GM04503 (cell line): ENCODE results near the gene ZNF587B.
"Not testable (repeated sequence)": the region's sequence is repeated elsewhere in the genome, so short reads cannot be mapped to it uniquely, and the experiment has no call there.

Experiments
- DNase-seq: peaks from one replicate; pipeline ENCODE4 v3.0.0-alpha.2; 2012; ENCODE audit warnings: low read depth

The ZNF587B gene

GRCh38 chr19:57830071-57830602, at the start of gene ZNF587B:
TSS of gene ZNF587B (plus strand) at chr19:57830299. CDS start at chr19:57830529, 230 bp downstream.
- no peak for DNase-seq

DNA sequence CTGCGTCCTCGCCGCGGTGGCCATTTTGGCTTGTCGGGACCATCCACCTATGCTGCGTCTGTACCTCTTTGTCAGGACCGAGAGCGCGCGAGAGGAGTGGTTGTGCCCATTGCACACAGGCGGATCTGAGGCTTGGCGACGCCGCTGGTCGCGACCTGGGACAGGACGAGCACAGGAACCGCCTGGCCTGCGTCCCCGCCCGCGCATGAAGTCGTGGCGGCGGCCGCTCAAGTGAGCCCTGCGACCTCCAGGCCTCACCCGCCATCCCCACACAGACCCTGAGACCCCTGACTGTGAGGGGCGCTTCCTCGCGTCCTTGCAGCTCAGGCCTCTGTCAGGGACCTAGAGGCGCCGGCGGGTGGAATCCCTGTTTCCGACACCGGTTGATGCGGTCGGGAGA, 43.8 kb upstream of the ZNF587B start:
- no peak for DNase-seq

GRCh38 chr19:57786906-57787305, 43.2 kb upstream of the ZNF587B start:
- DNase-seq: no peak

DNA sequence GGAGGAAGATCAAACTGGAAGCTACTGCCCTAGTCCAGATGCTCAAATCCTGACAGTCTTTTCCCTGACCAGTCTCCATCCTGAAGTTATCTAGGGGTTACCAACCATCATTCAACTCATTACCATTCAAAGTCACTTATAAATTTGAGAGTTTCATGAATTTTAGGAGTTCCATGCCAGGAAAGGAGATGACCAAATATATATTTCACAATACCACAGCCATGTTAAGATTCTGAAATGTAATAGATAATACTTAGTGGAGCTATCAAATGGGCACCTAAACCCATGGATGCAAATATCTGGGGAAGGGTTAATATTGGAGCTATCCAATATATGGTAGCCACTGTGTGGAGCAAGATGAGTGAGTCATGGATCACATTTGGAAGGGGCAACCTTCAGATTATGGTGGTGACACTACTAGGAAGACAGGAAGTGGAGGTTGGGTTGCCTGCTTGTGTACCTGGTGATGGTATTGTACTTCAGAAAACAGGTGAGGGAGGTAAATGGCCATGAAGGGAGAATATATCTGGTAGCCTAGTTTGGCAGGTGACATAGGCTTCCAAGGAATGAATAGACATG, 41.9 kb upstream of the ZNF587B start:
- no peak for DNase-seq

- no peak for DNase-seq
Measured at GRCh38 chr19:57789288-57789687, 40.8 kb upstream of the ZNF587B start.

DNA sequence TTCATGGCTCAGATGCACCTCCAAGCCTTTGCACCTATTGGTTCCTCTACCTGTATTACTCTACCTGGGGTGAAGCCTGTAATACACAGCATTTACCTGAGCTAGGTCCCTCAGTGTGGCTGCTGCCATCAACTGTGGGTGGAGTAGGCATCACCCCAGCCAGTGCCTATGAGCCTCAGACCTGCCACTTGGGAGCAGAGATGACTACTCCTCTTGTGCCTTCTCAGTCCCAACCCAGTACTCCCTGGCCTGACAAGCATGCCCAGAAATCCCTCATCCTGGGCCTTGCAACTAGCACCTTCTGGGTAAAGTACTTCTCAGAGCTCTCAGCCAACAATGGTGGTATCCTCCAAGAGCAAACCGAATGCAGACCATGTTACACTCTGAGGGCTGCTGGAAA, 33.5 kb upstream of the ZNF587B start:
- not testable (repeated sequence) for DNase-seq

DNA sequence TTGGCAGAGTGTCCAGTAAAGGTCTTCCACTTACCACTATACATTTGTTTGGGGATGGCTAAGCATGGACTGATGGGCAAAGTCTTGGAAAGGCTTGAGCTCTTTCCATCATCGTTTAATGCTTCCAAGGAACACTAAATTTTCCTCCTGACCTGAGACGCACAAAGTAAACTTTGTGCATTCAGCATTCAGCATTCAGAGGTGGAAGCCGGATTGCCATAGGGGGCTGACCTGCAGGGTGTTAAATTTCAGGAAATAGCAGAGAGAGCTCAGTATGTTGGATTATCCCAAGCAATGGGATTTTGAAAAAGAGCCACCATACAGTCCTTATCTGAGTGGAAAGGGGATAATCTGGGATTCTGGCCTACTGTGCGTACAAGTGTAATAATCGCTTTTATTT, 29.4 kb upstream of the ZNF587B start:
- no peak for DNase-seq

- no peak for DNase-seq
Measured at GRCh38 chr19:57802269-57802668, 27.8 kb upstream of the ZNF587B start.

GRCh38 chr19:57803265-57803593, 26.9 kb upstream of the ZNF587B start:
- no peak for DNase-seq

GRCh38 chr19:57803594-57804325, 26.3 kb upstream of the ZNF587B start:
- peak; percentile 66 for DNase-seq

- DNase-seq: no peak
Measured at GRCh38 chr19:57807541-57807940, 22.6 kb upstream of the ZNF587B start.

DNA sequence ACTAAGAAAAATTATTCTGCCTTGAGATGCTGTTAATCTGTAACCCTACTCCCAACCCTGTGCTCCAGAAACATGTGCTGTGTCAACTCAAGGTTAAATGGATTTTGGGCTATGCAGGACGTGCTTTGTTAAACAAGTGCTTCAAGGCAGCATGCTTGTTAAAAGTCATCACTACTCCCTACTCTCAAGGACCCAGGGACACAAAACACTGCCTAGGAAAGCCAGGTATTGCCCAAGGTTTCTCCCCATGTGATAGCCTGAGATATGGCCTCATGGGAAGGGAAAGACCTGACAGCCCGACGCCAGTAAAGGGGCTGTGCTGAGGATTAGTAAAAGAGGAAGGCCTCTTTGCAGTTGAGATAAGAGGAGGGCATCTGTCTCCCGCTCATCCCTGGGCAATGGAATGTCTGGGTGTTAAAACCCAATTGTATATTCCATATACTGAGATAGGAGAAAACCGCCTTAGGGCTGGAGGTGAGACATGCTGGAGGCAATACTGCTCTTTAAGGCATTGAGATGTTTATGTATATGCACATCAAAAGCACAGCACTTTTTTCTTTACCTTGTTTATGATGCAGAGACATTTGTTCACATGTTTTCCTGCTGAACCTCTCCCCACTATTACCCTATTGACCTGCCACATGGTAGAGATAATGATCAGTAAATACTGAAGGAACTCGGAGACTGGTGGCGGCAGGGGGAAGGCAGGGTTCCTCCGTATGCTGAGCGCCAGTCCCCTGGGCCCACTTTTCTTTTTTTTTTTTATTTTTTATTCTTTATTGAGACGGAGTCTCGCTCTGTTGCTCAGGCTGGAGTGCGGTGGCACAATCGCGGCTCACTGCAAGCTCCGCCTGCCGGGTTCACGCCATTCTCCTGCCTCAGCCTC, 19.4 kb upstream of the ZNF587B start:
- DNase-seq: not testable (repeated sequence)

DNA sequence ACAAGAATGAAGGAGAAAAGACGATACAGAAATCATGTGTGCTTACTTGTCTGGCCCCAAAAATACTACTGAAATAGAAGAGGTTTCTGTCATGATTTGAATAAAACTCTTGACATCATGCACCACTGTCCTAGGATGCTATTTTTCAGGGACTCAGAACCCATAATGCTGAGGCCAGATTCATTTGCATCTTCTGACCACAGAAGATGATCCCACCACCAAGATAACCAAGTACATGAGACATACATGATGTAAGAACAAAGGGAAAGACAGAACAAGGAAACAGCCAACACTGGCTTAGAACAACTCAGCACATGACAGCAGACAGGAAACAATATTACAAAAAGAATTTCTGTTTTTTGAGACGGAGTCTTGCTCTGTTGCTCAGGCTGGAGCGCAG, 17.9 kb upstream of the ZNF587B start:
- no peak for DNase-seq

GRCh38 chr19:57812975-57813820, 16.9 kb upstream of the ZNF587B start:
- DNase-seq: not testable (repeated sequence)

GRCh38 chr19:57813919-57814504, 16.1 kb upstream of the ZNF587B start:
- DNase-seq: no peak

DNA sequence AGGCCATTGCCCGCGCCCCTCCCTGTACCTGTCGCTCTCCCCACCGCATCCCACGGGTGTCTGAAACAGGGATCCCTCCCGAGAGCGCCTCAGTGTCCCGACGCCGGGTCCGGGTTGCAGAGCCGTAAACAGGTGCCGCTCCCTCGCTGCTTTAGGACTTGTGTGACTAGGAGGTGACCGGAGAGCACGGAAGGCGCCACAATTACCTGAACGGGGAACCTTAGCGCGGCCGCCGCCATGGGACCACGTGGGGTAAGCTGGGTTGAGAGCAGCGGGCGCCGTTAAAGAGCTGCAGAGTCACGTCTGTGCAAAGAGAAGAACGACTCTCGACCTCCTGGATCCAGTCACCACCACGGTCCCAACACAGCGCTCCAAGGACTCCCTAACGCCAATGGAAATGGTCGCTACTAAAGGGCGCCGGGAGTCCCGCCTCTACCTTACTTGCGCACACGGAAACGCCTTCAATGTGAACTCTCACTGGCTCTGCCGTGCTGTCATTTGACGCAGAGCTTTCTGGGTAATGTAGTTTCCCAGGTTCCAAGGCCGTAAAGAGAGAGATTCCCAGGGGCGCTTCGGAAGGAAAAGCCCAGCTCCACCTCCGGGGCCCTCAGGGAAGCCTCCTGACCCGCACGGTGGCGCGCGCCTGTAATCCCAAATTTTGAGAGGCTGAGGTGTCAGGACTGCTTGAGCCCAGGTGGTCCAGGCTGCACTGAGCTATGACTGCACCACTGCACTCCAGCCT, 15.4 kb upstream of the ZNF587B start, which contains the start of gene ZNF552:
ZNF552 (minus strand) TSS at position 409 of the 742 bp plus-strand sequence; CDS start at position 239, 170 bp downstream.
- peak; percentile 65 for DNase-seq

GRCh38 chr19:57815247-57816075, 14.6 kb upstream of the ZNF587B start:
- DNase-seq: no peak

DNA sequence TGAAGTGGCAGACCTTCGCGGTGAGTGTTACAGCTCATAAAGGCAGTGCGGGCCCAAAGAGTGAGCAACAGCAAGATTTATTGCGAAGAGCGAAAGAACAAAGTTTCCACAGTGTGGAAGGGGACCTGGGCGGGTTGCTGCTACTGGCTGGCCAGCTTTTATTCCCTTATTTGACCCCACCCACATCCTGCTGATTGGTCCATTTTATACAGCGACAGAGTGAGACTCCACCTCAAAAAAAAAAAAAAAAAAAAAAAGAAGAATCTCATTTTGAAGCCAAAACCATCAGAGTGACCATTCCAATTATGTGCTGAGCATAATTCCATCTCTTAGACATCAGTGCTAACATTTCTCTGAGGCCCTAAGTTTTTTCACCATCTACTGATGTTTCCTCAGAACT, 13.4 kb upstream of the ZNF587B start:
- no peak for DNase-seq

DNA sequence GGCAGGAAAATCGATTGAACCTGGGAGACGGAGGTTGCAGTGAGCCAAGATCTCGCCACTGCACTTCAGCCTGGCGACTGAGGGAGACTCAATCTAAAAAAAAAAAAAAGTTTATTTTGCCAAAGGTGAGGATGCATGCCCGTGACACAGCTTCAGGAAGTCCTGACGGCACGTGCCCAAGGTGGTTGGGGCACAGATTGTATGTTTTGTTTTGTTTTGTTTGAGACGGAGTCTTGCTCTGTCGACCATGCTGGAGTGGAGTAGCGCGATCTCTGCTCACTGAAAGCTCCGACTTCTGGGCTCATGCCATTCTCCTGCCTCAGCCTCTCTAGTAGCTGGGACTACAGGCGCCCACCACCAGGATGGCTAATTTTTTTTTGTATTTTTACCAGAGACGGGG, 12.1 kb upstream of the ZNF587B start:
- no peak for DNase-seq

DNA sequence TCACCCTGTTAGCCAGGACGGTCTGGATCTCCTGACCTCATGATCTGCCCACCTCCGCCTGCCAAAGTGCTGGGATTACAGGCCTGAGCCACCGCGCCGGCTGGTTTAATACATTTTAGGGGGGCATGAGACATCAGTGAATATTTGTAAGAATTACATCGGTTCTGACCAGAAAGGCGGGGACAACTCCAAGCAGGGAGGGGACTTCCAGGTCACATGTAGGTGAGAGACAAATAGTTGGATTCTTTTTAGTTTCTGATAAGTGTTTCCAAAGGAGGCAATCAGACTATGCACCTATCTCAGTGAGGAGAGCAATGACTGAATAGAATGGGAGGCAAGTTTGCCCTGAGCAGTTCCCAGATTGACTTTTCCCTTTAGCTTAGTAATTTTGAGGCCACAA, 11.7 kb upstream of the ZNF587B start:
- DNase-seq: no peak
